ENCODE measurements around the gene PKNOX2.

- TF ChIP-seq CTCF (IDR thresholded peaks at IDR 0.05) (no peak), POLR2AphosphoS5 (IDR thresholded peaks at IDR 0.05) (no peak), POLR2A (IDR thresholded peaks at IDR 0.05; ENCODE audit: low read depth) (no peak), EP300 (IDR thresholded peaks at IDR 0.05) (no peak)
Measured at GRCh38 chr11:125306476-125306875, 141.9 kb downstream of the PKNOX2 start.

All from esophagus muscularis mucosa (tissue), 4 donors.